H9 (cell line): Measurements from ENCODE around the gene TMEM50B. TPM values are rescaled to one million over a fixed set of nuclear protein-coding genes. Genes with fewer than 3 reads are reported as not detected.
"Not testable (repeated sequence)": the region's sequence is repeated elsewhere in the genome, so short reads cannot be mapped to it uniquely, and the experiment has no call there.

Experiments used
- DNase-seq: peaks from one replicate; pipeline ENCODE4 v3.0.0-alpha.2; 2017
- H2AFZ ChIP-seq: one replicate; pipeline ENCODE4 v1.6.1; 2013; ENCODE audit warnings: mild to moderate bottlenecking, low read length, control low read depth, moderate library complexity
- H2AK5ac ChIP-seq: 2 replicates; pipeline ENCODE4 v1.6.1; 2013; ENCODE audit warnings: low read length, control low read depth, mixed read lengths; ENCODE audit not compliant: insufficient read length
- H2BK120ac ChIP-seq: one replicate; pipeline ENCODE4 v1.6.1; 2013; ENCODE audit warnings: low read depth, mild to moderate bottlenecking, low read length, control low read depth, inconsistent platforms; ENCODE audit not compliant: poor library complexity, severe bottlenecking
- H2BK12ac ChIP-seq: 2 replicates; pipeline ENCODE4 v1.6.1; 2013; ENCODE audit warnings: low read length, control low read depth, mixed read lengths, low read depth; ENCODE audit not compliant: insufficient read length
- H2BK15ac ChIP-seq: 2 replicates; pipeline ENCODE4 v1.6.1; 2013; ENCODE audit warnings: low read depth, low read length, control low read depth
- H2BK20ac ChIP-seq: one replicate; pipeline ENCODE4 v1.6.1; 2013; ENCODE audit warnings: low read depth, mild to moderate bottlenecking, low read length, control low read depth, inconsistent platforms; ENCODE audit not compliant: poor library complexity, severe bottlenecking
- H2BK5ac ChIP-seq: 2 replicates; pipeline ENCODE4 v1.6.1; 2013; ENCODE audit warnings: low read length, control low read depth, mixed read lengths; ENCODE audit not compliant: insufficient read length
- H3K14ac ChIP-seq: 2 replicates; pipeline ENCODE4 v1.6.1; 2013; ENCODE audit warnings: low read length, control low read depth; ENCODE audit not compliant: insufficient read depth
- H3K18ac ChIP-seq: 2 replicates; pipeline ENCODE4 v1.6.1; 2013; ENCODE audit warnings: low read depth, mild to moderate bottlenecking, mixed read lengths, low read length, control low read depth; ENCODE audit not compliant: insufficient read length
- H3K23ac ChIP-seq: 2 replicates; pipeline ENCODE4 v1.6.1; 2013; ENCODE audit warnings: low read length, control low read depth, mixed read lengths, low read depth; ENCODE audit not compliant: insufficient read length
- H3K23me2 ChIP-seq: 2 replicates; pipeline ENCODE4 v1.6.1; 2013; ENCODE audit warnings: low read depth, mild to moderate bottlenecking, mixed read lengths, low read length, control low read depth; ENCODE audit not compliant: insufficient read length, poor library complexity, severe bottlenecking
- H3K27ac ChIP-seq: 2 replicates; pipeline ENCODE4 v1.5.1; 2013; ENCODE audit warnings: low read length, control low read depth, mixed read lengths, low read depth; ENCODE audit not compliant: insufficient read length
- H3K27me3 ChIP-seq: 2 replicates; pipeline ENCODE4 v1.6.1; 2013; ENCODE audit warnings: low read length, control low read depth, inconsistent platforms; ENCODE audit not compliant: insufficient read depth
- H3K4ac ChIP-seq: 2 replicates; pipeline ENCODE4 v1.6.1; 2013; ENCODE audit warnings: low read depth, mild to moderate bottlenecking, control low read depth, inconsistent platforms, low read length, moderate library complexity
- H3K4me1 ChIP-seq: 2 replicates; pipeline ENCODE4 v1.6.1; 2013; ENCODE audit warnings: low read length, control low read depth, inconsistent platforms; ENCODE audit not compliant: insufficient read depth
- H3K4me2 ChIP-seq: 2 replicates; pipeline ENCODE4 v1.6.1; 2013; ENCODE audit warnings: low read length, control low read depth, mixed read lengths; ENCODE audit not compliant: insufficient read length, insufficient read depth
- H3K56ac ChIP-seq: 2 replicates; pipeline ENCODE4 v1.6.1; 2013; ENCODE audit warnings: low read depth, mild to moderate bottlenecking, mixed read lengths, low read length, control low read depth; ENCODE audit not compliant: insufficient read length
- H3K79me1 ChIP-seq: 2 replicates; pipeline ENCODE4 v1.6.1; 2013; ENCODE audit warnings: low read depth, mild to moderate bottlenecking, moderate library complexity, low read length, control low read depth, inconsistent platforms; ENCODE audit not compliant: insufficient read depth, poor library complexity, severe bottlenecking
- H3K79me2 ChIP-seq: 2 replicates; pipeline ENCODE4 v1.6.1; 2013; ENCODE audit warnings: low read length, control low read depth, inconsistent platforms; ENCODE audit not compliant: insufficient read depth
- H3K9ac ChIP-seq: 2 replicates; pipeline ENCODE4 v1.6.1; 2013; ENCODE audit warnings: low read length, control low read depth, mixed read lengths; ENCODE audit not compliant: insufficient read length; ENCODE audit errors: extremely low read depth
- H3K9me3 ChIP-seq: one replicate; pipeline ENCODE4 v1.6.1; 2013; ENCODE audit warnings: low read depth, low read length, inconsistent platforms; ENCODE audit not compliant: control insufficient read depth
- H3T11ph ChIP-seq: one replicate; pipeline ENCODE4 v1.6.1; 2013; ENCODE audit warnings: mild to moderate bottlenecking, low read length, control low read depth, inconsistent platforms
- H4K20me1 ChIP-seq: one replicate; pipeline ENCODE4 v1.6.1; 2013; ENCODE audit not compliant: control insufficient read depth, insufficient read length, insufficient read depth
- H4K5ac ChIP-seq: 2 replicates; pipeline ENCODE4 v1.6.1; 2013; ENCODE audit warnings: low read depth, mild to moderate bottlenecking, mixed read lengths, low read length, control low read depth; ENCODE audit not compliant: insufficient read length
- H4K8ac ChIP-seq: replicated peaks from 2 replicates; pipeline ENCODE4 v1.6.1; 2013; ENCODE audit warnings: low read length, control low read depth, mixed read lengths, low read depth; ENCODE audit not compliant: insufficient read length
- H4K91ac ChIP-seq: 2 replicates; pipeline ENCODE4 v1.6.1; 2013; ENCODE audit warnings: low read depth, mild to moderate bottlenecking, moderate library complexity, mixed read lengths, low read length, control low read depth; ENCODE audit not compliant: insufficient read length
- H3K27ac Mint-ChIP-seq, 3 experiments: 2 replicates in 2 of 3; 3 replicates in 1 of 3; pipeline ENCODE4 v1.8.0; 2020 to 2021; ENCODE audit warnings: mixed read lengths in 3 of 3, mild to moderate bottlenecking in 1 of 3, moderate library complexity in 1 of 3
- H3K27me3 Mint-ChIP-seq: 2 replicates; pipeline ENCODE4 v1.8.0; 2021; ENCODE audit warnings: low read depth, mild to moderate bottlenecking, moderate library complexity, mixed read lengths
- H3K36me3 Mint-ChIP-seq, 3 experiments: 2 replicates in 2 of 3; 3 replicates in 1 of 3; pipeline ENCODE4 v1.8.0; 2020 to 2021; ENCODE audit warnings: low read depth in 3 of 3, mixed read lengths in 3 of 3; ENCODE audit not compliant: insufficient read depth in 1 of 3
- H3K4me1 Mint-ChIP-seq, 2 experiments: 2 replicates each; pipeline ENCODE4 v1.8.0; 2020; ENCODE audit warnings: mixed read lengths in 2 of 2
- H3K4me3 Mint-ChIP-seq, 2 experiments: 2 replicates in 1 of 2; 3 replicates in 1 of 2; pipeline ENCODE4 v1.8.0; 2020 to 2021; ENCODE audit warnings: mild to moderate bottlenecking in 2 of 2, mixed read lengths in 2 of 2, moderate library complexity in 1 of 2
- H3K9me3 Mint-ChIP-seq, 2 experiments: 2 replicates in 1 of 2; 3 replicates in 1 of 2; pipeline ENCODE4 v1.8.0; 2020; ENCODE audit warnings: mild to moderate bottlenecking in 2 of 2, mixed read lengths in 2 of 2, moderate library complexity in 1 of 2
- WGBS: extraction: QIAGEN DNeasy Blood & Tissue Kit; methylation state at CpG from one replicate; pipeline ENCODE4 v1.1.7; 2013; ENCODE audit warnings: missing lambda C conversion rate, low lambda C conversion rate, mixed read lengths; ENCODE audit not compliant: insufficient read length; ENCODE audit errors: extremely low coverage; 5-methylcytosine and 5-hydroxymethylcytosine counted together
- total RNA-seq: library from RNA; stranded (reverse); gene quantifications from 2 replicates; pipeline ENCODE4 v1.2.1, GENCODE V29; 2021
- TF ChIP-seq, protein P1 (sequence below): fragments of 200-600 bp; sonication (generic); conservative IDR thresholded peaks from 3 replicates; pipeline ENCODE4 v1.8.0; 2021; ENCODE audit warnings: antibody characterized with exemption, mild to moderate bottlenecking

TMEM50B gene
- total RNA-seq, 1 experiment from 2014 or later = 17.6 TPM

DNA sequence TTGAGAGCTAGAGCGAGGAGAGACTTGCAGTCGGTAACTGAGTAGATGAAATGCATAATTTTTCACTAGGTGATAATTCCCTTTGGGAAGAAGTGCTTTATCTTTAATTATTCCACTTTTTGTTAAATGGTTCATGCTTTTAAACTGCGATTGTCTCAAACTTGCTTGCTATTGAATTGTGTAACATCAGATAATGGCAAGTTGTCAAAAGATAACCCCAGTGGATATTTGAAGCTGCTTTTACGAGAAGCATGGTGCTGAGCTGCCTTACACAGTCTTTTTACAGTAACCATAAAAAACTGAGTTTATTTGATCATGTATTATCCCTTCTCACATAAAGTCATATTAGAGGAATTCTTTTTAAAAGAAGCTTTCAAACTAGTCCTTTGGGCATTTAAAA is 30.2 kb downstream of the TMEM50B start:
- Mint-ChIP-seq H3K4me1 (no peaks in the 10 kb centered on the region), H3K4me3 (no peak overlapping the region), H3K36me3 (peaks cover 5 to 14% (median 9%) of the 10 kb centered on the region in 3 experiments; a peak in 3 of 7 replicates), H3K9me3 (no peaks in the 10 kb centered on the region), H3K27ac (no peak overlapping the region; a peak in 1 of 7 replicates), H3K27me3 (no peaks in the 10 kb centered on the region)
- Histone ChIP-seq H3T11ph (no peak overlapping the region), H3K4me1 (no peaks in the 10 kb centered on the region), H2BK20ac (no peak overlapping the region), H2BK15ac (no peak overlapping the region), H2BK12ac (no peak overlapping the region), H2BK120ac (no peak overlapping the region), H4K5ac (no peak overlapping the region), H3K9ac (no peak overlapping the region), H3K9me3 (no peaks in the 10 kb centered on the region), H4K8ac (no peak overlapping the region), H3K56ac (no peak overlapping the region), H3K14ac (no peak overlapping the region), H2AK5ac (no peak overlapping the region), H3K79me2 (no peaks in the 10 kb centered on the region), H4K91ac (no peak overlapping the region), H3K27me3 (no peaks in the 10 kb centered on the region), H3K79me1 (no peaks in the 10 kb centered on the region), H2AFZ (no peak overlapping the region), H3K4me2 (no peak overlapping the region), H3K4ac (no peak overlapping the region), H2BK5ac (no peak overlapping the region), H4K20me1 (no peaks in the 10 kb centered on the region), H3K27ac (no peak overlapping the region), H3K23me2 (no peaks in the 10 kb centered on the region), H3K18ac (no peak overlapping the region), H3K23ac (no peak overlapping the region)
- TF ChIP-seq, protein P1, sequence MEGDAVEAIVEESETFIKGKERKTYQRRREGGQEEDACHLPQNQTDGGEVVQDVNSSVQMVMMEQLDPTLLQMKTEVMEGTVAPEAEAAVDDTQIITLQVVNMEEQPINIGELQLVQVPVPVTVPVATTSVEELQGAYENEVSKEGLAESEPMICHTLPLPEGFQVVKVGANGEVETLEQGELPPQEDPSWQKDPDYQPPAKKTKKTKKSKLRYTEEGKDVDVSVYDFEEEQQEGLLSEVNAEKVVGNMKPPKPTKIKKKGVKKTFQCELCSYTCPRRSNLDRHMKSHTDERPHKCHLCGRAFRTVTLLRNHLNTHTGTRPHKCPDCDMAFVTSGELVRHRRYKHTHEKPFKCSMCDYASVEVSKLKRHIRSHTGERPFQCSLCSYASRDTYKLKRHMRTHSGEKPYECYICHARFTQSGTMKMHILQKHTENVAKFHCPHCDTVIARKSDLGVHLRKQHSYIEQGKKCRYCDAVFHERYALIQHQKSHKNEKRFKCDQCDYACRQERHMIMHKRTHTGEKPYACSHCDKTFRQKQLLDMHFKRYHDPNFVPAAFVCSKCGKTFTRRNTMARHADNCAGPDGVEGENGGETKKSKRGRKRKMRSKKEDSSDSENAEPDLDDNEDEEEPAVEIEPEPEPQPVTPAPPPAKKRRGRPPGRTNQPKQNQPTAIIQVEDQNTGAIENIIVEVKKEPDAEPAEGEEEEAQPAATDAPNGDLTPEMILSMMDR = no peak
- WGBS = no CpG with 5 or more reads among the region's 4 CpGs
- no peak for DNase-seq

DNA sequence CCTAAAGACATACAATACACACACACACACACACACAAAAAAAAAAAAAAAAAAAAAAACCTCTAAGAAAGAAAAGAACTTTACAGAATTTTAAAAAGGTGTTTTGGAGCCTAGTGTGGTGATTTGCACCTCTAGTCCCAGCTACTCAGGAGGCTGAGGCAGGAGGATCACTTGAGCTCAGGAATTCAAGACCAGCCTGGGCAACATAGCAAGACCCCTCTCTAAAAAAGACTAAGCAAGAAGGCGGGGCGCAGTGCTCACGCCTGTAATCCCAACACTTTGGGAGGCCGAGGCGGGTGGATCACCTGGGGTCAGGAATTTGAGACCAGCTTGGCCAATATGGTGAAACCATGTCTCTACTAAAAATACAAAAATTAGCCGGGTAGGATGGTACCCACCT is 33.2 kb downstream of the TMEM50B start:
- H3T11ph ChIP-seq, H4K91ac ChIP-seq, H2BK12ac ChIP-seq, H2BK15ac ChIP-seq, H3K79me1 ChIP-seq, H2AK5ac ChIP-seq, H3K9me3 ChIP-seq, H3K4me2 ChIP-seq, H3K4me1 Mint-ChIP-seq, H3K27me3 Mint-ChIP-seq, H4K5ac ChIP-seq, H3K56ac ChIP-seq, H3K23me2 ChIP-seq, H3K4me3 Mint-ChIP-seq, H3K14ac ChIP-seq, H3K27me3 ChIP-seq, H4K20me1 ChIP-seq, H3K27ac Mint-ChIP-seq, H3K79me2 ChIP-seq, H4K8ac ChIP-seq, H3K36me3 Mint-ChIP-seq, H3K18ac ChIP-seq, H3K4me1 ChIP-seq, H3K9me3 Mint-ChIP-seq, H3K9ac ChIP-seq, H2BK120ac ChIP-seq, H2AFZ ChIP-seq, H3K27ac ChIP-seq, H2BK20ac ChIP-seq, H3K23ac ChIP-seq, DNase-seq, H3K4ac ChIP-seq, H2BK5ac ChIP-seq: not testable (repeated sequence)
- no CpG with 5 or more reads among the region's 6 CpGs for WGBS
